Glomerular visceral epithelial cell (primary cell): ENCODE measurements around the gene FER.
"Not testable (repeated sequence)": the region's sequence is repeated elsewhere in the genome, so short reads cannot be mapped to it uniquely, and the experiment has no call there.

Source experiments
- DNase-seq: peaks from one replicate; pipeline ENCODE4 v3.0.0-alpha.2; 2016; ENCODE audit errors: extremely low spot score

FER gene

GRCh38 chr5:108953940-108954339 is 206.2 kb downstream of the FER start:
- no peak for DNase-seq

- no peak for DNase-seq
Observed at GRCh38 chr5:108957333-108957732, 209.6 kb downstream of the FER start.

- DNase-seq, result no peak
Observed at GRCh38 chr5:108966910-108967309, 219.2 kb downstream of the FER start.

- no peak for DNase-seq
Observed at GRCh38 chr5:108974594-108974993, 226.9 kb downstream of the FER start.

GRCh38 chr5:108975697-108976096 is 228.0 kb downstream of the FER start:
- no peak for DNase-seq

GRCh38 chr5:108983461-108984092 is 235.9 kb downstream of the FER start:
- no peak for DNase-seq

GRCh38 chr5:108989761-108990392 is 242.2 kb downstream of the FER start:
- DNase-seq, result no peak

- not testable (repeated sequence) for DNase-seq
Observed at GRCh38 chr5:108992396-108993085, 244.8 kb downstream of the FER start.

- not testable (repeated sequence) for DNase-seq
Observed at GRCh38 chr5:108993440-108993839, 245.7 kb downstream of the FER start.

GRCh38 chr5:108997720-108998119 is 250.0 kb downstream of the FER start:
- no peak for DNase-seq

- no peak for DNase-seq
Observed at GRCh38 chr5:108998216-108998615, 250.5 kb downstream of the FER start.

GRCh38 chr5:109003928-109004327 is 256.2 kb downstream of the FER start:
- no peak for DNase-seq

GRCh38 chr5:109005297-109006009 is 257.8 kb downstream of the FER start:
- no peak for DNase-seq

- no peak for DNase-seq
Observed at GRCh38 chr5:109006129-109006528, 258.4 kb downstream of the FER start.

- no peak for DNase-seq
Observed at GRCh38 chr5:109016300-109016699, 268.6 kb downstream of the FER start.

- no peak for DNase-seq
Observed at GRCh38 chr5:109022056-109022455, 274.4 kb downstream of the FER start.

GRCh38 chr5:109025729-109026128 is 278.0 kb downstream of the FER start:
- DNase-seq, result not testable (repeated sequence)

GRCh38 chr5:109027983-109028607 is 280.4 kb downstream of the FER start:
- no peak for DNase-seq

GRCh38 chr5:109028608-109029299 is 281.1 kb downstream of the FER start:
- DNase-seq, result no peak

- no peak for DNase-seq
Observed at GRCh38 chr5:109029847-109030246, 282.1 kb downstream of the FER start.

GRCh38 chr5:109030360-109031143 is 282.9 kb downstream of the FER start:
- DNase-seq, result no peak
